Stimulated activated CD8-positive, alpha-beta memory T cell treated with anti-CD3 and anti-CD28 coated beads, Interleukin-15, amount 100 ng/mL, for 4 hours (primary cell): ENCODE measurements around the gene BAG1.

Experiments used
- DNase-seq, 2 donors: peaks; one replicate each; pipeline ENCODE4 v3.0.0-alpha.2; 2020; ENCODE audit warnings: low read depth in 2 of 2

Gene BAG1

GRCh38 chr9:33210006-33210715 is 54.3 kb downstream of the BAG1 start:
- DNase-seq: no peak

- no peak for DNase-seq
These were observed 55.1 kb downstream of the BAG1 start for GRCh38 chr9:33209394-33209793.

GRCh38 chr9:33202552-33203201 is 61.8 kb downstream of the BAG1 start:
- peak; percentile 8 to 23 for DNase-seq
